C4-2B (cell line): ENCODE data around the gene ATXN1.

ENCODE experiments used
- H3K27ac ChIP-seq: fragments of 450-650 bp; 2 replicates; pipeline ENCODE4 v1.5.1; 2017
- CTCF ChIP-seq: fragments of 450-650 bp; conservative IDR thresholded peaks from 2 replicates; pipeline ENCODE4 v1.5.1; 2017; ENCODE audit warnings: mild to moderate bottlenecking
- ZFX ChIP-seq: fragments of 450-650 bp; IDR thresholded peaks from 2 replicates; pipeline ENCODE4 v1.6.1; 2017

ATXN1 gene

GRCh38 chr6:16539086-16539931, 222.0 kb downstream of the ATXN1 start:
- TF ChIP-seq CTCF = no peak
- no peak for TF ChIP-seq ZFX
- no peak overlapping the region for H3K27ac ChIP-seq

DNA sequence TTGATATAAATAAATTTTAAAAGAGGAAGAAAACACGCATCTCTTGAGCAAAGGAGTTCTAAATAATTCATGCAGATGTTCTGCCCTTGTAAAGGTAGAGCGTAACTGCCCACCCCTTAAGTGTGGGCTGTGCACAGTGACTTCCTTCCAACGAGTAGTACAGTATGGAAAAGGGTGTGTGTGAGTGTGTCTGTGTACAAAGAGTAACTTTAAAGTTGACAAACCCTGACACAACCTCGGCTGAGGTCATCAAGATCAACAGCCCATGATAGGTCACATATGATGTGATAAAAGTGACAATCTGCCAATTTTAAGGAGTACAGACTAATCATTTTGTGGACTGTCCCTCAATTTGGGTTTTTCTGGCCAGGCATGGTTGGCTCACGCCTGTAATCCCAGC, 225.7 kb downstream of the ATXN1 start:
- H3K27ac ChIP-seq = no peak overlapping the region
- no peak for TF ChIP-seq CTCF
- TF ChIP-seq ZFX = no peak

- H3K27ac ChIP-seq = no peak overlapping the region
- TF ChIP-seq CTCF (no peak), ZFX (no peak)
These were observed 227.5 kb downstream of the ATXN1 start for GRCh38 chr6:16533721-16534136.

- TF ChIP-seq CTCF = no peak
- TF ChIP-seq ZFX = no peak
- H3K27ac ChIP-seq = no peak overlapping the region
These were observed 228.1 kb downstream of the ATXN1 start for GRCh38 chr6:16533210-16533609.

DNA sequence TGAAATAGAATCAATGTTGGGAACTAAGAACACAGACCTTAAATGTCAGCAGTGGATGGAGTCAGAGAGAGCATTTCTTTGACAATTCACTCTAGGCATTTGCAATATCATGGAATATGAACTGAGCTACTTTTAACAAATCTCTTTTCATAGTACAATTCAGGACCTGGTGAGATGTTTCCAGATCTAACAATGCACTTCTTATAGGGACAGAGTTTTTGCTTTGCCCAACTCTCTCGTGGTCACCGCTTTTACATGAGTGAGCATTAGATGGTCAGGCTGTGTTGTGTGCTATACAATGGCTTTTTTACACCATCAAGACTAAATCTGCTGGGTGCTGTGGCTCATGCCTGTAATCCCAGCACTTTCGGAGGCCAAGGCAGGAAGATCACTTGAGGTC, 233.6 kb downstream of the ATXN1 start:
- no peak overlapping the region for H3K27ac ChIP-seq
- no peak for TF ChIP-seq ZFX
- TF ChIP-seq CTCF = no peak

DNA sequence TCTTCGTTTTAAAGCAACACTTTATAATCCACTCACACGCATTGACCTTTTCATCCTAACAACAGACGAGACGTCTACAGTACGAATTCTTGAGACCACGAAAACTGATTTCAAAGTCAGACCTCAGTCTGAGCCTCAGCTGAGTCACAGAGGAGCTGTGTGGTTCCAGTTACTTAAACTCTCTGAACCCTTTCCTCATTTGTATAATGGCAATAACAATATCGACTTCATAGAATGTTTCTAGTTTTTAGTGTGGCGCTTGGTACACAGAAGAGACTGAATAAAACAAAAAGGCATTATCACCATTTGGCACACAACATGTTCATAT, 236.9 kb downstream of the ATXN1 start:
- TF ChIP-seq ZFX = no peak
- TF ChIP-seq CTCF = no peak
- no peak overlapping the region for H3K27ac ChIP-seq

DNA sequence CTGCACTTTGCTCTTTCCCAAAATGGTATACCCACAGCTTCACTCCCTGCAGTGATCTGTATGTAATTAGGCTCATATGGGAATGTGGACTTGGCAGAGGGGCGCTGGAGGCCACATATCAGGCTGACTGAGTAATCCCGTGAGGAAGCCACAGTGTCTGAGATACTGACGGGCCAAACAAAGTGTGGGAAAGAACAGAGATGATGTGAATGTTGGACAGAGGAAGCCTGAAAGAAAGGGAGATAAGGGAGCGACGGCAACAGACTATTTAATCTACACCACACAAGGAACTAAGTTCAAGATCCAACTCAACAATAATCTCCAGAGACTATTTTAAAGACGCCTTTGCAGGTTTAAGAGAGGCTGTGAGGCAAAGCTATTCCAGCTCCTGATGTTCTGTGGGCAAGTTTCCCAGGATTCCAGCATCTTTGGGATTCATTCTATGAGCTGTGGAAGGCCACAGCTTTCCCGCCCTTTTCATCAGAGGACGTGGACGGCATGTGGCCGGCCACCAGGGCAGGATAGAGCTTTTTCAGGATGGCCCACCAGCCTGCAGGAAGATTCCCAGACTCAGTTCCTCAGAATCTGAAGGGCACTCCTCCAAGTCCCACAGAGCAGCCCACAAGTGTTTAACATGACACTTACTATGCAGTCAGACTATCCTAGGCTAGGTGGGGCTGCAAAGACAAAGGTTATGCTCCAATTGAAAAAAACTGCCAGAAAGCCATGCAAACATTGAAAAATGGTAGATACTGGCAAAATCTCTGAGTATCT, 237.5 kb downstream of the ATXN1 start:
- no peak overlapping the region for H3K27ac ChIP-seq
- TF ChIP-seq CTCF (no peak), ZFX (no peak)
